ENCODE measurements around the gene CAPN15. TPM values are rescaled to one million over a fixed set of nuclear protein-coding genes. Genes with fewer than 3 reads are reported as not detected.

The CAPN15 gene
- total RNA-seq, 4 donors from 2014 or later = 50.3 to 249 (median 167) TPM

GRCh38 chr16:496097-496886 lies 31.2 kb upstream of the CAPN15 start:
- no peaks in the 10 kb centered on the region for H3K27me3 ChIP-seq
- no peak overlapping the region for H3K27ac ChIP-seq
- no peak for DNase-seq
- TF ChIP-seq, protein P1, sequence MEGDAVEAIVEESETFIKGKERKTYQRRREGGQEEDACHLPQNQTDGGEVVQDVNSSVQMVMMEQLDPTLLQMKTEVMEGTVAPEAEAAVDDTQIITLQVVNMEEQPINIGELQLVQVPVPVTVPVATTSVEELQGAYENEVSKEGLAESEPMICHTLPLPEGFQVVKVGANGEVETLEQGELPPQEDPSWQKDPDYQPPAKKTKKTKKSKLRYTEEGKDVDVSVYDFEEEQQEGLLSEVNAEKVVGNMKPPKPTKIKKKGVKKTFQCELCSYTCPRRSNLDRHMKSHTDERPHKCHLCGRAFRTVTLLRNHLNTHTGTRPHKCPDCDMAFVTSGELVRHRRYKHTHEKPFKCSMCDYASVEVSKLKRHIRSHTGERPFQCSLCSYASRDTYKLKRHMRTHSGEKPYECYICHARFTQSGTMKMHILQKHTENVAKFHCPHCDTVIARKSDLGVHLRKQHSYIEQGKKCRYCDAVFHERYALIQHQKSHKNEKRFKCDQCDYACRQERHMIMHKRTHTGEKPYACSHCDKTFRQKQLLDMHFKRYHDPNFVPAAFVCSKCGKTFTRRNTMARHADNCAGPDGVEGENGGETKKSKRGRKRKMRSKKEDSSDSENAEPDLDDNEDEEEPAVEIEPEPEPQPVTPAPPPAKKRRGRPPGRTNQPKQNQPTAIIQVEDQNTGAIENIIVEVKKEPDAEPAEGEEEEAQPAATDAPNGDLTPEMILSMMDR (IDR thresholded peaks at IDR 0.05) = no peak
- no peak for TF ChIP-seq POLR2A (IDR thresholded peaks at IDR 0.05)
- H3K4me1 ChIP-seq = peaks cover 0 to 4% (median 0%) of the 10 kb centered on the region in 4 donors
- H3K9me3 ChIP-seq = no peaks in the 10 kb centered on the region
- H3K36me3 ChIP-seq = no peaks in the 10 kb centered on the region
- H3K4me3 ChIP-seq = no peak overlapping the region

DNA sequence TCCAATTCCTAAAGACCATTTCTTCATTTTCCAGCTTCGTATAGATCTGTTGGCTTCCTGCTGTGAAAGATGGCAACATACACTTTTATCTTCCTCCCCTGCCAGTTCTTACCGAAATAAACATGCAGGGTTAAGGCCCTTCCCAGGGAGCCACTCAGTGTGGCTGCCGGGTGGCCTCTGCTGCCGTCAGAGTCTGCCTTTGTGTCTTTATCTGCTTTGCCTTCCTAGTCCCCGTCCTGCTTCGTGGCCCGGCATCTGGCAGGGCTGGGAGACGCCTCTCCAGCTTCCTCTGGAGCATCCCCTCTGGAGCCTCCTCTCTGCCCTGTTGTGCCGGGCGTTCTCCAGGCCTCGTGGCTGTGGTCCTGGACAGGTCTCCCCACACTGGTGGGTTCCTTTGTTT lies 30.3 kb upstream of the CAPN15 start:
- Histone ChIP-seq H3K4me1 (peaks cover 0 to 13% (median 0%) of the 10 kb centered on the region in 4 donors), H3K4me3 (no peak overlapping the region), H3K9me3 (no peaks in the 10 kb centered on the region), H3K27me3 (no peaks in the 10 kb centered on the region), H3K27ac (no peak overlapping the region), H3K36me3 (no peaks in the 10 kb centered on the region)
- no peak for TF ChIP-seq POLR2A (IDR thresholded peaks at IDR 0.05)
- TF ChIP-seq, protein P1 (IDR thresholded peaks at IDR 0.05) = no peak
- no peak for DNase-seq

DNA sequence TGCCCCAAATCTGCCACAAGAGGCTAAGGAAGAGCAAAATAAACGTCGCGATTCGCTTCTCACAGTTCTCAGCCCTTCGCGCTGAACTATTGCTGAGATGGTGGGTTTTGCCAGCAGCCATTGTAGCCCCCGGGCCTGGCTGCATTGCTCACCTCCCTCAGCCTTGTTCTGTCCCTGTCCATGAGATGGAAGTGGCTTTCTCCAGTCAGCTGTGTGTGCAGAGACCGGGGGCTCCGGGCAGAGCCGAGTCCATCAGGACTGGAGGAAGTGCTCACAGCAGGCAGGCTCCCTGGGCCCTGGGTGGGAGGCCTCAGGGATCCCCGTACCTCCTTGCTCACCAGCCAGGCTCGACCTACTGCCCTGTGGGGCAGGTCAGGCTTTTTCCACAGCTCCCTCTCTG lies 27.6 kb upstream of the CAPN15 start:
- H3K27ac ChIP-seq = no peak overlapping the region
- H3K4me3 ChIP-seq = no peak overlapping the region
- no peaks in the 10 kb centered on the region for H3K27me3 ChIP-seq
- no peak for TF ChIP-seq POLR2A (IDR thresholded peaks at IDR 0.05)
- TF ChIP-seq, protein P1 (IDR thresholded peaks at IDR 0.05) = no peak
- H3K9me3 ChIP-seq = no peaks in the 10 kb centered on the region
- peaks cover 0 to 1% (median 0%) of the 10 kb centered on the region in 3 donors for H3K36me3 ChIP-seq
- H3K4me1 ChIP-seq = peaks cover 0 to 13% (median 0%) of the 10 kb centered on the region in 4 donors
- no peak for DNase-seq

GRCh38 chr16:500709-501108 lies 26.8 kb upstream of the CAPN15 start:
- H3K4me3 ChIP-seq = no peak overlapping the region
- H3K36me3 ChIP-seq = peaks cover 0 to 9% (median 0%) of the 10 kb centered on the region in 3 donors
- H3K4me1 ChIP-seq = peaks cover 0 to 13% (median 0%) of the 10 kb centered on the region in 4 donors
- no peak for DNase-seq
- no peak overlapping the region for H3K27ac ChIP-seq
- H3K27me3 ChIP-seq = no peaks in the 10 kb centered on the region
- H3K9me3 ChIP-seq = no peaks in the 10 kb centered on the region
- TF ChIP-seq POLR2A (IDR thresholded peaks at IDR 0.05) = no peak

- Histone ChIP-seq H3K9me3 (no peaks in the 10 kb centered on the region), H3K4me3 (peak overlapping the region in 3 of 4 donors; percentile 19 to 66 (median 56)), H3K4me1 (peaks cover 0 to 13% (median 0%) of the 10 kb centered on the region in 4 donors), H3K27ac (peak overlapping the region in 3 of 4 donors; percentile 75 to 90 (median 83)), H3K27me3 (no peaks in the 10 kb centered on the region), H3K36me3 (peaks cover 0 to 25% (median 0%) of the 10 kb centered on the region in 3 donors)
- DNase-seq = peak in 2 of 3 donors; percentile 86 to 87
- TF ChIP-seq, protein P1 (IDR thresholded peaks at IDR 0.05) = peak in 2 of 6 experiments; percentile 6 to 9
- peak; percentile 87 to 96 for TF ChIP-seq POLR2A (IDR thresholded peaks at IDR 0.05)
Observed at GRCh38 chr16:502179-502943, 25.2 kb upstream of the CAPN15 start.

All from Peyer's patch (tissue), 4 donors.